H1 (cell line): ENCODE measurements around the gene RAD51B. TPM values are rescaled to one million over a fixed set of nuclear protein-coding genes. Genes with fewer than 3 reads are reported as not detected.

Source experiments
- CTCF ChIA-PET: fragments of 300-600 bp; sonication (Branson Sonifier 250); formaldehyde crosslinking; loops from one replicate; lab custom pipeline; 2021; ENCODE audit not compliant: partially characterized antibody; lab: Charles Lee
- POLR2A ChIA-PET: fragments of 300-600 bp; sonication (Branson Sonifier 250); formaldehyde crosslinking; loops from one replicate; lab custom pipeline; 2021; ENCODE audit warnings: inconsistent platforms; ENCODE audit not compliant: partially characterized antibody; lab: Charles Lee
- DNase-seq, 2 experiments: peaks; one replicate each; pipeline versions ENCODE4 v3.0.0 to v3.0.0-alpha.2; 2010 to 2022; ENCODE audit warnings: low spot score in 2 of 2, low read depth in 1 of 2, mixed read lengths in 1 of 2
- FAIRE-seq: peaks from 2 replicates; lab custom pipeline; 2011; peaks lifted over from hg19 to GRCh38; lab: Jason Lieb, UNC
- H2AFZ ChIP-seq: 2 replicates; pipeline ENCODE4 v1.8.1; 2012; ENCODE audit warnings: low read length, inconsistent platforms
- H2AK5ac ChIP-seq: 2 replicates; pipeline ENCODE4 v1.6.1; 2013; ENCODE audit warnings: low read depth, low read length
- H2BK120ac ChIP-seq: replicated peaks from 2 replicates; pipeline ENCODE3; 2013; ENCODE audit warnings: low read depth, low read length, inconsistent platforms
- H2BK12ac ChIP-seq: 2 replicates; pipeline ENCODE4 v1.6.1; 2013; ENCODE audit warnings: low read depth, low read length
- H2BK15ac ChIP-seq: 2 replicates; pipeline ENCODE4 v1.6.1; 2013; ENCODE audit warnings: low read length
- H2BK20ac ChIP-seq: 2 replicates; pipeline ENCODE4 v1.6.1; 2013; ENCODE audit warnings: low read length
- H2BK5ac ChIP-seq: 2 replicates; pipeline ENCODE4 v1.6.1; 2013; ENCODE audit warnings: low read depth, low read length
- H3K14ac ChIP-seq: 2 replicates; pipeline ENCODE4 v1.6.1; 2013; ENCODE audit warnings: inconsistent platforms; ENCODE audit not compliant: insufficient read length
- H3K18ac ChIP-seq: 2 replicates; pipeline ENCODE4 v1.6.1; 2013; ENCODE audit warnings: low read length; ENCODE audit errors: extremely low read depth
- H3K23ac ChIP-seq: 2 replicates; pipeline ENCODE4 v1.6.1; 2013; ENCODE audit warnings: inconsistent platforms; ENCODE audit not compliant: insufficient read length
- H3K23me2 ChIP-seq: 2 replicates; pipeline ENCODE4 v1.6.1; 2013; ENCODE audit warnings: low read depth, low read length
- H3K27ac ChIP-seq: 2 replicates; pipeline ENCODE4 v1.6.1; 2011; ENCODE audit warnings: low read depth, low read length, inconsistent platforms
- H3K27me3 ChIP-seq, 4 experiments: replicated peaks in 1 of 4; 1 replicate in 1 of 4; 2 replicates in 3 of 4; pipeline versions ENCODE4 v1.6.1 to v1.8.1; 2011 to 2013; ENCODE audit warnings: low read length in 3 of 4, mild to moderate bottlenecking in 3 of 4, inconsistent platforms in 2 of 4, mixed read lengths in 2 of 4, moderate library complexity in 1 of 4; ENCODE audit not compliant: control insufficient read depth in 3 of 4, insufficient read depth in 3 of 4; ENCODE audit errors: extremely low read depth in 1 of 4
- H3K36me3 ChIP-seq, 4 experiments: 2 replicates each; pipeline versions ENCODE4 v1.6.1 to v1.8.1; 2011 to 2013; ENCODE audit warnings: mild to moderate bottlenecking in 4 of 4, low read length in 3 of 4, moderate library complexity in 2 of 4, control low read depth in 1 of 4, inconsistent platforms in 1 of 4; ENCODE audit not compliant: insufficient read depth in 4 of 4, control insufficient read depth in 2 of 4
- H3K4ac ChIP-seq: replicated peaks from 2 replicates; pipeline ENCODE3; 2013; ENCODE audit warnings: low read length, low read depth, mixed read lengths, inconsistent platforms; ENCODE audit not compliant: insufficient read length
- H3K4me1 ChIP-seq, 4 experiments: replicated peaks in 1 of 4; 1 replicate in 1 of 4; 2 replicates in 3 of 4; pipeline versions ENCODE4 v1.6.1 to v1.8.1; 2011 to 2013; ENCODE audit warnings: low read length in 3 of 4, inconsistent platforms in 2 of 4, mixed read lengths in 1 of 4; ENCODE audit not compliant: insufficient read depth in 4 of 4, control insufficient read depth in 3 of 4
- H3K4me2 ChIP-seq, 2 experiments: 2 replicates each; pipeline versions ENCODE4 v1.6.1 to v1.8.1; 2011 to 2013; ENCODE audit warnings: low read depth in 2 of 2, low read length in 2 of 2, control low read depth in 1 of 2, inconsistent platforms in 1 of 2, mild to moderate bottlenecking in 1 of 2; ENCODE audit not compliant: insufficient read depth in 1 of 2
- H3K4me3 ChIP-seq, 4 experiments: fragments of 200-600, 300-600 bp in 1 of 4; sonication (generic), shearing (Covaris generic), sonication (Bioruptor Twin) in 1 of 4; 2 replicates each; pipeline versions ENCODE4 v1.5.1 to v1.8.1; 2011 to 2016; ENCODE audit warnings: low read length in 4 of 4, low read depth in 3 of 4, control low read depth in 2 of 4, inconsistent platforms in 2 of 4, mild to moderate bottlenecking in 2 of 4, mixed read lengths in 1 of 4, moderate library complexity in 1 of 4; ENCODE audit not compliant: insufficient read depth in 2 of 4; ENCODE audit errors: extremely low read depth in 1 of 4
- H3K56ac ChIP-seq: replicated peaks from 2 replicates; pipeline ENCODE3; 2013; ENCODE audit warnings: low read depth, mild to moderate bottlenecking, mixed read lengths, low read length, inconsistent platforms; ENCODE audit not compliant: insufficient read length
- H3K79me1 ChIP-seq: 2 replicates; pipeline ENCODE4 v1.6.1; 2013; ENCODE audit warnings: low read depth, low read length, control low read depth
- H3K79me2 ChIP-seq, 2 experiments: 2 replicates each; pipeline versions ENCODE4 v1.6.1 to v1.8.1; 2012 to 2013; ENCODE audit warnings: low read length in 2 of 2, mild to moderate bottlenecking in 2 of 2, inconsistent platforms in 1 of 2; ENCODE audit not compliant: insufficient read depth in 2 of 2, control insufficient read depth in 1 of 2
- H3K9ac ChIP-seq, 4 experiments: replicated peaks in 1 of 4; 1 replicate in 1 of 4; 2 replicates in 3 of 4; pipeline versions ENCODE4 v1.6.1 to v1.8.1; 2011 to 2013; ENCODE audit warnings: low read depth in 3 of 4, low read length in 3 of 4, control low read depth in 2 of 4, mild to moderate bottlenecking in 2 of 4, moderate library complexity in 2 of 4, inconsistent platforms in 1 of 4; ENCODE audit errors: extremely low read depth in 1 of 4
- H3K9me3 ChIP-seq, 2 experiments: 2 replicates each; pipeline versions ENCODE4 v1.6.1 to v1.8.1; 2012 to 2013; ENCODE audit warnings: mild to moderate bottlenecking in 2 of 2, moderate library complexity in 2 of 2, control low read depth in 1 of 2, inconsistent platforms in 1 of 2, low read depth in 1 of 2, low read length in 1 of 2, mixed read lengths in 1 of 2; ENCODE audit not compliant: insufficient read depth in 2 of 2
- H4K20me1 ChIP-seq, 2 experiments: replicated peaks in 1 of 2; 2 replicates each; pipeline versions ENCODE3 to v1.8.1; 2011 to 2013; ENCODE audit warnings: inconsistent platforms in 2 of 2, low read length in 2 of 2, mild to moderate bottlenecking in 1 of 2; ENCODE audit not compliant: insufficient read depth in 2 of 2, control insufficient read depth in 1 of 2
- H4K5ac ChIP-seq: 2 replicates; pipeline ENCODE4 v1.6.1; 2013; ENCODE audit warnings: low read length, low read depth, mixed read lengths, inconsistent platforms; ENCODE audit not compliant: insufficient read length
- H4K8ac ChIP-seq: 2 replicates; pipeline ENCODE4 v1.8.0; 2013; ENCODE audit warnings: mild to moderate bottlenecking, moderate library complexity, low read length, inconsistent platforms; ENCODE audit not compliant: insufficient read depth; ENCODE audit errors: extremely low read depth
- H4K91ac ChIP-seq: replicated peaks from 2 replicates; pipeline ENCODE3; 2013; ENCODE audit warnings: low read length, mixed read lengths, inconsistent platforms; ENCODE audit not compliant: insufficient read length
- BACH1 ChIP-seq: IDR thresholded peaks from 2 replicates; pipeline ENCODE4 v1.6.1; 2012; ENCODE audit warnings: low read length, improper control_type of control experiment
- BCL11A ChIP-seq, 2 experiments: IDR thresholded peaks; one replicate each; pipeline ENCODE4 v1.6.1; 2011; ENCODE audit warnings: low read depth in 2 of 2, low read length in 2 of 2, mild to moderate bottlenecking in 2 of 2
- JUN ChIP-seq: IDR thresholded peaks from 2 replicates; pipeline ENCODE4 v1.6.1; 2011; ENCODE audit warnings: low read depth, mild to moderate bottlenecking, improper control_type of control experiment, low read length
- KDM4A ChIP-seq: IDR thresholded peaks from one replicate; pipeline ENCODE4 v1.7.1; 2012; ENCODE audit warnings: low read depth, mild to moderate bottlenecking, moderate library complexity, low read length, inconsistent platforms; ENCODE audit not compliant: severe bottlenecking
- MAX ChIP-seq: IDR thresholded peaks from 2 replicates; pipeline ENCODE4 v1.6.1; 2012; ENCODE audit warnings: inconsistent platforms
- PHF8 ChIP-seq: fragments of 200-600 bp; sonication (generic); conservative IDR thresholded peaks from 2 replicates; pipeline ENCODE4 v1.7.1; 2012; ENCODE audit warnings: low read depth, mild to moderate bottlenecking, inconsistent platforms, low read length, moderate library complexity
- POU5F1 ChIP-seq: IDR thresholded peaks from 2 replicates; pipeline ENCODE4 v1.6.1; 2011; ENCODE audit warnings: low read depth, mild to moderate bottlenecking, low read length, moderate library complexity
- SP4 ChIP-seq: IDR thresholded peaks from 2 replicates; pipeline ENCODE4 v1.6.1; 2012; ENCODE audit warnings: low read length, inconsistent platforms
- USF2 ChIP-seq: IDR thresholded peaks from 2 replicates; pipeline ENCODE4 v1.6.1; 2011; ENCODE audit warnings: low read length, improper control_type of control experiment
- ZNF274 ChIP-seq: IDR thresholded peaks from 2 replicates; pipeline ENCODE4 v1.7.0; 2012; ENCODE audit warnings: low read length, borderline replicate concordance; ENCODE audit errors: extremely low read depth
- WGBS, 2 experiments: shearing (Covaris generic) in 1 of 2; methylation state at CpG; one replicate each; pipeline versions ENCODE4 v1.1.6 to v1.1.7; 2013 to 2015; ENCODE audit warnings: low lambda C conversion rate in 2 of 2, mixed read lengths in 2 of 2, inconsistent platforms in 1 of 2, low coverage in 1 of 2, missing lambda C conversion rate in 1 of 2; ENCODE audit not compliant: insufficient replicate concordance in 2 of 2, insufficient coverage in 1 of 2, insufficient read length in 1 of 2; ENCODE audit errors: extremely low coverage in 1 of 2, missing lambda C conversion rate in 1 of 2; 5-methylcytosine and 5-hydroxymethylcytosine counted together
- polyA plus RNA-seq, 7 experiments: library from polyadenylated mRNA; depleted of rRNA in 3 of 7; stranded (reverse) in 5 of 7; unstranded in 2 of 7; fragments of >200 nt in 5 of 7; fragments of 200-250 nt in 2 of 7; gene quantifications; 1 replicate in 5 of 7; 2 replicates in 1 of 7; 4 replicates in 1 of 7; pipeline versions ENCODE4 v1.2.1 to v1.2.3, GENCODE V29; 2011 to 2013; ENCODE audit warnings: missing spikeins in 2 of 7, mixed read lengths in 2 of 7
- total RNA-seq: library from RNA; stranded (reverse); fragmentation: NEBNext Ultra II Directional; extraction: Animal tissue kit (Norgen Biotek cat#: 25700); gene quantifications from 2 replicates; pipeline ENCODE4 v1.2.1, GENCODE V29; 2021

The RAD51B gene
- total and polyA plus RNA-seq, 2 of the 8 experiments (the other 6 are each of a cell fraction or from before 2014, with no cell fraction given), result 3.9 to 14.9 TPM

DNA sequence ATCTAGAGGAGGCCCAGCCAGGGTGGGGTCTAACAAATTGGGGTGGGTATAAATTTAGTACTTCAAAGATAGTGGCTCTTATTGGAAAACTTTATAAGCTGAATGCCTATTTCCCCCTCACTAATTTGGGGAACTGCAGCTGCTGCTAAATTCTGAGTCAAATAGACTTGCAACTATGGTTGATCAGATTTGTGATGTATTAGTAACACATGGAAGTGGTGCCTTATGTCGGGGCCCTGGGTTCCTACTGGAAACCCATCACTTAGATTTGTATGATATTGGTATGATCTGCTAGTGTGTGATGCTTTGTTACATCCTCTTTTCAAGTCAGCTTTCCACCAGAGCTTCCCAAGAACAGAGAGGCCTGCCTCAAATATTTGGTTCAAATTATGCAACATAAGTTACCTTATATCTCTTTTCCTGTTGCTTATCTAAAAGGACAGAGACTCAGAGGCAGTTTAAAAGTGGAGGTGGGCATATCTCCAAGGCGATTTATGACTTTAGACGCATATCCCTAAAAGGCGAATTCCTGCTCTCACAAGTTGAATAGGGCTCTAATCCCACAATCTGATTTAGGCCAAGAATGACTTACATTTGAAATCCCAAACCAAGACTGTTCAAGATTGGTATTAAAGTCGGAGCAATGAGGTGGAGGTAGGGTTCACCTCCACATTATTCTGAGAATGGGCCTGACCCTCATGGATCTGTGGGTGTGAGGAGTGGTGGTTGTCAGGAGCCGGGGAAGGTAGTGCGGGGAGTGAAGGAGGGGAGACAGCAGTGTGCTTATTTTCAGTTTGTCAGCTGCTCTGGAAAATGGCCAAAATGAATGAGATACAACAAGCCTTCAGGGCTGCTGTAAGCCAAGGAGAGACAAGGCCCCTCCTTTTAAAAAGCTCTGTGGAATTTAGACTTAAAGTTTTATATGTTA, 425.8 kb downstream of the RAD51B start:
- 91% methylated on average over 7 of the region's 7 CpGs; no CpG with 5 or more reads in 1 of the 2 experiments for WGBS, 2 experiments
- H4K20me1 ChIP-seq, result no peaks in the 10 kb centered on the region
- no peaks in the 10 kb centered on the region for H3K27me3 ChIP-seq
- no peak overlapping the region for H3K4me3 ChIP-seq
- no peak overlapping the region for H3K4me2 ChIP-seq
- peak overlapping the region; percentile 6 for H3K4ac ChIP-seq
- H4K5ac ChIP-seq, result no peak overlapping the region
- no peaks in the 10 kb centered on the region for H3K36me3 ChIP-seq
- H2BK5ac ChIP-seq, result no peak overlapping the region
- H3K23ac ChIP-seq, result no peak overlapping the region
- no peaks in the 10 kb centered on the region for H3K79me2 ChIP-seq
- no peaks in the 10 kb centered on the region for H3K23me2 ChIP-seq
- ChIA-PET POLR2A (interaction anchor here (1.0 to 2.4 kb wide), 2 partner anchors 548 to 571 kb away, joined by 3 to 6 read pairs; partner anchors contain the start of gene ZFP36L1), CTCF (interaction anchor here (0.7 to 3.2 kb wide), 8 partner anchors 33 to 572 kb away, joined by 3 to 9 read pairs (median 3); no protein-coding TSS in a partner anchor)
- peaks cover 2 to 14% (median 9%) of the 10 kb centered on the region in 4 experiments; a peak in 5 of 7 replicates for H3K4me1 ChIP-seq
- H3K18ac ChIP-seq, result 0 out of 2 replicates have a peak overlapping the region, but pooled peaks have one; percentile 21
- FAIRE-seq (no peak), DNase-seq (no peak)
- no peak overlapping the region for H2BK15ac ChIP-seq
- H2BK120ac ChIP-seq, result no peak overlapping the region
- no peak overlapping the region for H3K56ac ChIP-seq
- H2AK5ac ChIP-seq, result no peak overlapping the region
- H3K14ac ChIP-seq, result no peak overlapping the region
- H4K91ac ChIP-seq, result no peak overlapping the region
- H2AFZ ChIP-seq, result no peak overlapping the region
- H3K79me1 ChIP-seq, result no peaks in the 10 kb centered on the region
- peak overlapping the region; percentile 88; the same call in 1 of the 2 replicates for H2BK12ac ChIP-seq
- H4K8ac ChIP-seq, result no peak overlapping the region
- H3K9me3 ChIP-seq, result no peaks in the 10 kb centered on the region; a peak in 1 of 4 replicates
- no peak overlapping the region for H3K9ac ChIP-seq
- no peak overlapping the region for H3K27ac ChIP-seq
- H2BK20ac ChIP-seq, result peak overlapping the region; percentile 52; the same call in 1 of the 2 replicates
- TF ChIP-seq POU5F1 (no peak), ZNF274 (no peak), PHF8 (no peak), JUN (no peak), USF2 (no peak), BACH1 (no peak), MAX (no peak), KDM4A (no peak), BCL11A (IDR thresholded peaks at IDR 0.05; ENCODE audit: low read depth in 2 of 2, low read length in 2 of 2) (no peak), SP4 (no peak)
